Calu3 (cell line): ENCODE measurements around the gene CFAP45. TPM values are rescaled to one million over a fixed set of nuclear protein-coding genes. Genes with fewer than 3 reads are reported as not detected.

ENCODE experiments used
- BruUV-seq: library from RNA; stranded (reverse); fragments of 400-500 nt; replicated peaks from 2 replicates; lab custom pipeline; 2021; lab: Mats Ljungman, UMichigan
- CTCF ChIA-PET: fragments of 300-600 bp; sonication (Branson Sonifier 250); formaldehyde crosslinking; loops from one replicate; lab custom pipeline; 2022; ENCODE audit warnings: antibody characterized with exemption; lab: Charles Lee
- DNase-seq: peaks from one replicate; pipeline ENCODE4 v3.0.0; 2022
- H3K27ac Mint-ChIP-seq: one replicate; pipeline ENCODE4 v1.8.0; 2022; ENCODE audit warnings: mixed read lengths; ENCODE audit not compliant: unreplicated experiment
- H3K27me3 Mint-ChIP-seq: one replicate; pipeline ENCODE4 v1.8.0; 2022; ENCODE audit warnings: mixed read lengths; ENCODE audit not compliant: unreplicated experiment
- H3K36me3 Mint-ChIP-seq: one replicate; pipeline ENCODE4 v1.8.0; 2022; ENCODE audit warnings: mild to moderate bottlenecking, moderate library complexity, mixed read lengths; ENCODE audit not compliant: insufficient read depth, unreplicated experiment
- H3K4me1 Mint-ChIP-seq: one replicate; pipeline ENCODE4 v1.8.0; 2022; ENCODE audit warnings: mild to moderate bottlenecking, low read depth, mixed read lengths; ENCODE audit not compliant: unreplicated experiment
- H3K4me3 Mint-ChIP-seq: one replicate; pipeline ENCODE4 v1.8.0; 2022; ENCODE audit warnings: mild to moderate bottlenecking, low read depth, moderate library complexity, mixed read lengths; ENCODE audit not compliant: unreplicated experiment
- H3K9me3 Mint-ChIP-seq: one replicate; pipeline ENCODE4 v1.8.0; 2022; ENCODE audit warnings: low read depth, mixed read lengths; ENCODE audit not compliant: unreplicated experiment
- intact Hi-C: fragments of 100-400 bp; cut with micrococcal nuclease; formaldehyde crosslinking; loops from one replicate; pipeline ENCODE4 v1.10.0; 2022; ENCODE audit not compliant: unreplicated experiment
- total RNA-seq: library from RNA; stranded (reverse); gene quantifications from 2 replicates; pipeline ENCODE4 v1.2.3, GENCODE V29; 2022
- TF ChIP-seq, protein P1 (sequence below): fragments of 200-600 bp; IDR thresholded peaks from one replicate; pipeline ENCODE4 v1.8.0; 2022; ENCODE audit warnings: antibody characterized with exemption; ENCODE audit not compliant: unreplicated experiment

Gene CFAP45
- total RNA-seq, 1 experiment from 2014 or later = 1.8 TPM

DNA sequence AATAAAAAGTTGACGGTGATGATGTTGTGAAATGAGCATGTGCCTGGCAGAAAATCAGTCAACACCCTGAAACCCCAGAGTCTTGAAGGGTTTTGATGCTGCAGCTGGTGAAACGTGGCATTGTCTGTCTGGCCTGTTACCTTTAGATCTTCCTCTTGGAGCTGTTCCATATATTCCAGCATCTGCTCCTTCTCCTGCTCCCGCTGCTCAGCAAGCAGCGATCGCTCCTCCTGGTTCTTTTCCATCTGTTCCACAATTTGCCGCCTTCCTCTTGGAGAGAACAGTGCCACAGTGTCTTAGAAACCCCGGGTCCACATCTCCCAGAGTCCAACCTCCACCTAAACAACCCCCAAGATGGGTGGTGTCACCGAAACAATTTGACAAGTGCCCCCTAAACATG lies 15.7 kb downstream of the CFAP45 start:
- no peaks in the 10 kb centered on the region for H3K9me3 Mint-ChIP-seq
- DNase-seq = no peak
- intact Hi-C loops = no loop called here
- H3K36me3 Mint-ChIP-seq = no peaks in the 10 kb centered on the region
- no TSS peak for BruUV-seq
- no peak overlapping the region for H3K4me3 Mint-ChIP-seq
- H3K4me1 Mint-ChIP-seq = no peaks in the 10 kb centered on the region
- no peaks in the 10 kb centered on the region for H3K27me3 Mint-ChIP-seq
- TF ChIP-seq, protein P1, sequence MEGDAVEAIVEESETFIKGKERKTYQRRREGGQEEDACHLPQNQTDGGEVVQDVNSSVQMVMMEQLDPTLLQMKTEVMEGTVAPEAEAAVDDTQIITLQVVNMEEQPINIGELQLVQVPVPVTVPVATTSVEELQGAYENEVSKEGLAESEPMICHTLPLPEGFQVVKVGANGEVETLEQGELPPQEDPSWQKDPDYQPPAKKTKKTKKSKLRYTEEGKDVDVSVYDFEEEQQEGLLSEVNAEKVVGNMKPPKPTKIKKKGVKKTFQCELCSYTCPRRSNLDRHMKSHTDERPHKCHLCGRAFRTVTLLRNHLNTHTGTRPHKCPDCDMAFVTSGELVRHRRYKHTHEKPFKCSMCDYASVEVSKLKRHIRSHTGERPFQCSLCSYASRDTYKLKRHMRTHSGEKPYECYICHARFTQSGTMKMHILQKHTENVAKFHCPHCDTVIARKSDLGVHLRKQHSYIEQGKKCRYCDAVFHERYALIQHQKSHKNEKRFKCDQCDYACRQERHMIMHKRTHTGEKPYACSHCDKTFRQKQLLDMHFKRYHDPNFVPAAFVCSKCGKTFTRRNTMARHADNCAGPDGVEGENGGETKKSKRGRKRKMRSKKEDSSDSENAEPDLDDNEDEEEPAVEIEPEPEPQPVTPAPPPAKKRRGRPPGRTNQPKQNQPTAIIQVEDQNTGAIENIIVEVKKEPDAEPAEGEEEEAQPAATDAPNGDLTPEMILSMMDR = no peak
- CTCF ChIA-PET = no interaction called here
- no peak overlapping the region for H3K27ac Mint-ChIP-seq

DNA sequence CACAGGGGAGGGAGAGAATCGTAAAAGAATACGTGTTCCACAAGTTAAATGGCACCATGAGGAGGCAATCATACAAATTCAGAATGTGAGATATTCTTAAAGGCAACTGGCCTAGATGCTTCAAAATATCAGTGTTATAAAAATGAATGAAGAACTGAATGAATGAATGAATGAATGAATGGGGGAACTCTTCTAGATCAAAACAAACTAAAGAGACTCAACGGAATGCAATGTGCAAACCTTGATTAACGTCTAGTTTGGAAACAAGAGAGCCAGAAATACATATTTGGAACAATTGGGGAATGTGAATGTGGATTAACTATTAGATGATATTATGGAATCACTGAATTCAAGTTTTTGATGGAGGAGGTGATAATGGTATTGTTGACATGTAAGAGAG lies 16.8 kb downstream of the CFAP45 start:
- Mint-ChIP-seq H3K27me3 (no peaks in the 10 kb centered on the region), H3K27ac (no peak overlapping the region), H3K9me3 (no peaks in the 10 kb centered on the region), H3K4me3 (no peak overlapping the region), H3K4me1 (no peaks in the 10 kb centered on the region), H3K36me3 (no peaks in the 10 kb centered on the region)
- intact Hi-C loops = no loop called here
- no TSS peak for BruUV-seq
- CTCF ChIA-PET = no interaction called here
- TF ChIP-seq, protein P1 = no peak
- no peak for DNase-seq

DNA sequence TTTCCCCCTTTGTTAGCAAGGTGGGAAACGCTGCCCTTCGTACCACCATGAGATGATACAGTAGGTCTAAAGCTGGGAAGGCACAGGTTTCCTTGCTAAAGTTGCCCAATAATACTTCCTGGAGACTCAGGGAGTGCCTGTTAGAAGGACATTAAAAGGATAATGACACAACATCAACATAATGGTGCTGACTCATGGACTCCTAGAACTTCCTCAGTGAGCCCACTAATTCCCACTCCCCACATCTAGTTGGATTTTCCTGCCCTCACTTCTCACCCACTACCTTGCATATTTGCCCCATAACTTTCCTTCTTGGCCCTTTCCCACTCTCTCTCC lies 17.5 kb downstream of the CFAP45 start:
- no TSS peak for BruUV-seq

DNA sequence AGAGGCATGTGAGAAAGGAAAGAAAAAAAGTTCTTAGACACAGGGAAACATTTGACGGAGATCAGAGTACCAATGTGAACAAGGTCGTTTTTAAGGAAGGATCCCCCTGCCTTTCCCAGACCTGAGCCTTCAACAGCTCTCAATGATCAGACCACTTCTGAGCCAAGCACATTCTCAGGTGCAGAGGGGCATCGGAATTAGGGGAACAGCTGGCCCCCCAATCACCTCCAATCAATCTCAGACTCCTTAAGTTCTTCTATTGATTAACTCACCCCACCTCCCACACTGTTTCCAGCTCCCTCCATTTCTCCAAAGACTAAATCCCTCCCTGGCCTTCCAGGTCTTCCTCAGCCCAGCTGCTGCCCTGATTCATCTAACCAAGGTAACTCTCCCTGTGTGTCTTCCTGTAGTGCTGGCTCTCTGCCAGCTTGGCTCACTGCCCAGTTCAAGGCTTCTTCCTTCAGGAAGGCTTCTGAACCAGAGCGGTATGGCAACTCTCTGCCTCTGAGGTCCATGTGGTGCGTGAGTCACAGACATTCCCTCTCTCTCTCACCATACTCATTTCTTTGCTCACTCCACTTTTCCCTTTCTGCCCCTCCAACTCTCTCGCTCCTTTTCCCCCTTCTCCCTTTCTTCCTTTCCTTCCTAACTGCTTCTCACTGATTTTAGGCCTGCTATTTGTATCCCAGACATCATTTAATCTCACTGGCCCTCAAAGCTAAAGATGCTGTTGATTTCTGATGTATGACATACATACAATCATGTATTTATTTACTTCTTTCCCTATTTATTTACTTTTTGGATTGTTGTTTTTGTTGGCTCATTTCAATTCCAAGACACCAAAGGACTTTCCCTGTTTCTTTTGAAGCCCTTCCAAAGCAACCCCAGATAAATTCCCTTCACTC lies 18.1 kb downstream of the CFAP45 start:
- Mint-ChIP-seq H3K36me3 (no peaks in the 10 kb centered on the region), H3K4me1 (no peaks in the 10 kb centered on the region), H3K27ac (no peak overlapping the region), H3K9me3 (no peaks in the 10 kb centered on the region), H3K4me3 (no peak overlapping the region), H3K27me3 (no peaks in the 10 kb centered on the region)
- intact Hi-C loops = no loop called here
- no TSS peak for BruUV-seq
- TF ChIP-seq, protein P1 = no peak
- CTCF ChIA-PET = interaction anchor here (0.5 to 1.6 kb wide), 7 partner anchors 9 to 703 kb away, joined by 3 to 8 read pairs (median 4); no protein-coding TSS in a partner anchor
- DNase-seq = peak; percentile 95

More for the DNA sequence above, 17.5 kb downstream of the CFAP45 start:
- Mint-ChIP-seq H3K4me1 (no peaks in the 10 kb centered on the region), H3K4me3 (no peak overlapping the region), H3K9me3 (no peaks in the 10 kb centered on the region), H3K36me3 (no peaks in the 10 kb centered on the region), H3K27me3 (no peaks in the 10 kb centered on the region), H3K27ac (no peak overlapping the region)
- intact Hi-C loops = no loop called here
- DNase-seq = no peak
- CTCF ChIA-PET = interaction anchor here (0.5 to 1.6 kb wide), 2 partner anchors 41 to 125 kb away, joined by 5 to 8 read pairs; no protein-coding TSS in a partner anchor
- TF ChIP-seq, protein P1 = no peak
